ENCODE measurements around the gene SMIM35. TPM values are rescaled to one million over a fixed set of nuclear protein-coding genes. Genes with fewer than 3 reads are reported as not detected.
"Not testable (repeated sequence)": the region's sequence is repeated elsewhere in the genome, so short reads cannot be mapped to it uniquely, and the experiment has no call there.

Gene SMIM35
- total and polyA plus RNA-seq, 2 donors: 0.05 to 0.09 TPM

DNA sequence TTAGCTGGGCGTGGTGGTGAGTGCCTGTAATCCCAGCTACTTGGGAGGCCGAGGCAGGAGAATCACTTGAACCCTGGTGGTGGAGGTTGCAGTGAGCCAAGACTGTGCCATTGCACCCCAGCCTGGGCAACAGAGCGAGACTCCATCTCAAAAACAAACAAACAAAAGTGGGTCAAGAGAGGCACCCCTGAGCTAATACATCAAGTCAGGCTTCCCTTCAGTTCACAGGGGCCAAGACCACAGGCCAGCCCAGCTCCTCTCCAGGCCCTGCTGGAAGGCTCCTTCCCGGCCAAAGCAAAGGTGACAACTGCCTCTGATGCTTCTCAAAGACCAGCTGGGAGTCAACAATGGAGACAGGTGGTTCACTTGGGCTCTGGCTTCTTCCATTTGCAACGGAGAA lies 24.6 kb downstream of the SMIM35 start:
- 96% methylated on average over 5 of the region's 5 CpGs for WGBS
- not testable (repeated sequence) for H3K4me3 ChIP-seq (ENCODE audit: low read length in 2 of 2); H3K27me3 ChIP-seq (ENCODE audit: control insufficient read depth in 2 of 2, insufficient read depth in 1 of 2, low read length in 1 of 2); H3K36me3 ChIP-seq (ENCODE audit: control insufficient read depth in 2 of 2, insufficient read depth in 2 of 2, low read length in 1 of 2); DNase-seq (ENCODE audit: low read depth in 6 of 9, low spot score in 9 of 9); H3K27ac ChIP-seq (ENCODE audit: low read depth in 1 of 2, low read length in 1 of 2); H3K4me1 ChIP-seq (ENCODE audit: control insufficient read depth in 2 of 2, insufficient read depth in 2 of 2, low read length in 2 of 2); H3K9me3 ChIP-seq (ENCODE audit: control insufficient read depth in 2 of 2, insufficient read depth in 1 of 2, low read length in 1 of 2)

DNA sequence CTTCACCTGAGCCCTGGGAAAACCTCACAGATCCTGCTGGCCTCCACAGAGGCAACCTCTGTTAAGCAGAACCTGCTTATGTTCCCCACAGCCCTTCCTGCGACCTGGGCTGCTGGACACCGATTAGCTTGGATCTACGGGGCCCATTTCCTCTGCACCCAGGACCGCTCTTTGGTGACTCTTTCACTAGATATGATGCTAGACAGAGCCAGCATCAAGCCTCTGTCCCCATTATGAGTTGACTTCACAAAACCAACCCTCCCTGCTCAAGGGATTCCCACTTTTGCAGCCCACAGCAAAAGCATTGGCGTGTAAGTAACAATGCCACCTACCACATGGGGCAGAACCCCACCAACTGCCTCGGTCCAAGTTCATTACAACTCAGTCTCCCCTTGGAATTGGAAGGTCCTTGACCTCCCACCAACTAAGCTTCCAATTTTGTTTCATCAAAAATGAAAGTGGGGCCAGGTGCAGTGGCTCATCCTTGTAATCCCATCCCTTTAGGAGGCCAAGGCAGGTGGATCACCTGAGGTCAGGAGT lies 25.1 kb downstream of the SMIM35 start:
- DNase-seq (ENCODE audit: low read depth in 6 of 9, low spot score in 9 of 9): no peak
- peaks cover 0 to 3% of the 10 kb centered on the region in 2 donors for H3K4me1 ChIP-seq (ENCODE audit: control insufficient read depth in 2 of 2, insufficient read depth in 2 of 2, low read length in 2 of 2)
- 94% methylated on average over 6 of the region's 6 CpGs for WGBS

DNA sequence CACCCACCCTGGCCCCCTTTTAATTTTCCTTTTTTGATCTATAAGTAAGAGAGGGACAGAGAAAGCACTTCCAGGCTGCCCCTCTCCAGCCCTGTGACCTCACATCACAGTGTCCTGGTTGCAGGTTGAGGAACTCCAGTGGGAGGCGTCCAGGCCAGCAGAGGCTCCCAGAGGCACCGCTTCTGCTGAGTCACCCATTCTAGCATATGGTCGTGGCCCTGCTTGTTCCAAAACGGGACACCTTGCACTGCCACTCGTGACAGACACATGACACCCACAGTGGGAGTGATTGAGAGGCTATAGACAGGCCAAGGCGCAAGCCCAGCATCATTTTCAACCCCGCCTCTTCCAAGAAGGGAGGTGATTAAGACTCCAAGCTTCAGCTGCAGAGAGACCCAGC lies 25.9 kb downstream of the SMIM35 start:
- DNase-seq (ENCODE audit: low read depth in 6 of 9, low spot score in 9 of 9): no peak
- H3K4me3 ChIP-seq (ENCODE audit: low read length in 2 of 2): no peak overlapping the region
- peaks cover 0 to 2% of the 10 kb centered on the region in 2 donors for H3K27me3 ChIP-seq (ENCODE audit: control insufficient read depth in 2 of 2, insufficient read depth in 1 of 2, low read length in 1 of 2)
- 75% methylated on average over 7 of the region's 7 CpGs for WGBS
- H3K36me3 ChIP-seq (ENCODE audit: control insufficient read depth in 2 of 2, insufficient read depth in 2 of 2, low read length in 1 of 2): no peaks in the 10 kb centered on the region
- peaks cover 0 to 3% of the 10 kb centered on the region in 2 donors for H3K4me1 ChIP-seq (ENCODE audit: control insufficient read depth in 2 of 2, insufficient read depth in 2 of 2, low read length in 2 of 2)
- H3K9me3 ChIP-seq (ENCODE audit: control insufficient read depth in 2 of 2, insufficient read depth in 1 of 2, low read length in 1 of 2): no peaks in the 10 kb centered on the region
- no peak overlapping the region for H3K27ac ChIP-seq (ENCODE audit: low read depth in 1 of 2, low read length in 1 of 2)

More for the DNA sequence above, 25.1 kb downstream of the SMIM35 start:
- H3K27ac ChIP-seq (ENCODE audit: low read depth in 1 of 2, low read length in 1 of 2): no peak overlapping the region
- no peaks in the 10 kb centered on the region for H3K36me3 ChIP-seq (ENCODE audit: control insufficient read depth in 2 of 2, insufficient read depth in 2 of 2, low read length in 1 of 2)
- H3K9me3 ChIP-seq (ENCODE audit: control insufficient read depth in 2 of 2, insufficient read depth in 1 of 2, low read length in 1 of 2): no peaks in the 10 kb centered on the region
- H3K27me3 ChIP-seq (ENCODE audit: control insufficient read depth in 2 of 2, insufficient read depth in 1 of 2, low read length in 1 of 2): peaks cover 0 to 2% of the 10 kb centered on the region in 2 donors
- no peak overlapping the region for H3K4me3 ChIP-seq (ENCODE audit: low read length in 2 of 2)

DNA sequence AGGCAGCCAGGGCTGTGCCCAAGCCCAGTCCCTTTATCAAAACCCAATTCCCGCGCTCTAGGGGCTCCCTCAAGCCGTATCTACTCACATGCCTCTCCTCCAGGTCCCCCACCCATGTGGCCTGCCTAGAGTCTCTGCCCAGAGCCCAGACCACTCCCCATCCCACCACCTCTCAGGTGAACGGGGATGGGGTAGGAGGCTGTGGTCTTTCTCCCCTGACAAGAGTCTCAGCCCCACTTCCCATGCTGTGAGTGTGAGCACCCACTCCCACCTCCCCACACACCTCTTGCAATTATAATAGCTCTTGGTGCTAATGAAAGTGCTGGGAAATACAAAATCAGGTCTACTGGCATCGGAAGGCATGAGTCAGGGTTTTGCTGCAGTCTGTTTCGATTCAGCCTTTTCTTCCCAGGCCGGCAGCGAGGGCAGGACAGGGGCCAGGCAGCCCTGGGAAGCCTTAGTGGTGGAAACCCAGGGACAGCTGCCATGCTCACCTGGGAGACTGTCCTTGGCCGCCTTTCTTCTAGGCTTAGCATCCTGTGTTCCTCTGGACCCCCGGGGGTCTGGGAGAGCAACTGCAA lies 26.6 kb downstream of the SMIM35 start:
- DNase-seq (ENCODE audit: low read depth in 6 of 9, low spot score in 9 of 9): no peak
- peaks cover 0 to 2% of the 10 kb centered on the region in 2 donors for H3K27me3 ChIP-seq (ENCODE audit: control insufficient read depth in 2 of 2, insufficient read depth in 1 of 2, low read length in 1 of 2)
- H3K4me3 ChIP-seq (ENCODE audit: low read length in 2 of 2): no peak overlapping the region
- H3K36me3 ChIP-seq (ENCODE audit: control insufficient read depth in 2 of 2, insufficient read depth in 2 of 2, low read length in 1 of 2): no peaks in the 10 kb centered on the region
- peaks cover 0 to 3% of the 10 kb centered on the region in 2 donors for H3K4me1 ChIP-seq (ENCODE audit: control insufficient read depth in 2 of 2, insufficient read depth in 2 of 2, low read length in 2 of 2)
- H3K27ac ChIP-seq (ENCODE audit: low read depth in 1 of 2, low read length in 1 of 2): no peak overlapping the region
- no peaks in the 10 kb centered on the region for H3K9me3 ChIP-seq (ENCODE audit: control insufficient read depth in 2 of 2, insufficient read depth in 1 of 2, low read length in 1 of 2)
- 97% methylated on average over 10 of the region's 10 CpGs for WGBS

DNA sequence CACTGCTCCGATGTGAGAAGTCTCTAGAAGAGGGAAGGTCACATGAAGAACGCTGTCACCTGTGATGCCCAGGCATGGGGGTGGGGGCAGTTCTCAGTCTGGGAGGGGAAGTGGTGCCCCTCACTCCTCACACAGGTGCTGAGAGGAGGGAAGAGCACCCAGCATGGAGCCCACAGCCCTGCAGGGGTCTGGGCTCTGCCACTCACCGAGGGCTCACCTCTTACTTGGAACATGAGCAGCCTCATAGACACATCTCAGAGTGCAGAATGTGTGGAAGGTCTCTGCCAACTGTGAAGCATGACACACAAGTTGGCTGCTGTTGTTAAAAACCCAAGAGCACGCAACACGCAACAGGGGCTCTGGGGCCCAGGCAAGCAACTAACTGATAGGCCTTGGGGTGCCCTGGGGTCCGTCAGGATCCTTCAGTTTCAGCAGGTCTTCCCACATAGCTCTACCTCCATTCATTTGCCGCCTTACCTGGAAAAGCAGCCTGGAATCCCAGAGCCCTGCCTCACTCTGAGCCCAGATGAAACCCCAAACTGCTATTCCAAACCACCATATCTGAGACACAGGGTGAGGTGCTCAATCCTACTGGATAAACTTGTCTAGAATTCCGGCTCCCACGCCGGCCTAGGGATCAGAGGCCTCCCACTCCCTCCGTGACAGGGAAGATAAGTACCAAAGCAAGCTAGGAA lies 27.4 kb downstream of the SMIM35 start:
- 91% methylated on average over 11 of the region's 11 CpGs for WGBS
- peaks cover 0 to 2% of the 10 kb centered on the region in 2 donors for H3K27me3 ChIP-seq (ENCODE audit: control insufficient read depth in 2 of 2, insufficient read depth in 1 of 2, low read length in 1 of 2)
- DNase-seq (ENCODE audit: low read depth in 6 of 9, low spot score in 9 of 9): no peak
- H3K36me3 ChIP-seq (ENCODE audit: control insufficient read depth in 2 of 2, insufficient read depth in 2 of 2, low read length in 1 of 2): no peaks in the 10 kb centered on the region
- no peak overlapping the region for H3K27ac ChIP-seq (ENCODE audit: low read depth in 1 of 2, low read length in 1 of 2)
- no peaks in the 10 kb centered on the region for H3K9me3 ChIP-seq (ENCODE audit: control insufficient read depth in 2 of 2, insufficient read depth in 1 of 2, low read length in 1 of 2)
- H3K4me1 ChIP-seq (ENCODE audit: control insufficient read depth in 2 of 2, insufficient read depth in 2 of 2, low read length in 2 of 2): peaks cover 0 to 3% of the 10 kb centered on the region in 2 donors
- no peak overlapping the region for H3K4me3 ChIP-seq (ENCODE audit: low read length in 2 of 2)

DNA sequence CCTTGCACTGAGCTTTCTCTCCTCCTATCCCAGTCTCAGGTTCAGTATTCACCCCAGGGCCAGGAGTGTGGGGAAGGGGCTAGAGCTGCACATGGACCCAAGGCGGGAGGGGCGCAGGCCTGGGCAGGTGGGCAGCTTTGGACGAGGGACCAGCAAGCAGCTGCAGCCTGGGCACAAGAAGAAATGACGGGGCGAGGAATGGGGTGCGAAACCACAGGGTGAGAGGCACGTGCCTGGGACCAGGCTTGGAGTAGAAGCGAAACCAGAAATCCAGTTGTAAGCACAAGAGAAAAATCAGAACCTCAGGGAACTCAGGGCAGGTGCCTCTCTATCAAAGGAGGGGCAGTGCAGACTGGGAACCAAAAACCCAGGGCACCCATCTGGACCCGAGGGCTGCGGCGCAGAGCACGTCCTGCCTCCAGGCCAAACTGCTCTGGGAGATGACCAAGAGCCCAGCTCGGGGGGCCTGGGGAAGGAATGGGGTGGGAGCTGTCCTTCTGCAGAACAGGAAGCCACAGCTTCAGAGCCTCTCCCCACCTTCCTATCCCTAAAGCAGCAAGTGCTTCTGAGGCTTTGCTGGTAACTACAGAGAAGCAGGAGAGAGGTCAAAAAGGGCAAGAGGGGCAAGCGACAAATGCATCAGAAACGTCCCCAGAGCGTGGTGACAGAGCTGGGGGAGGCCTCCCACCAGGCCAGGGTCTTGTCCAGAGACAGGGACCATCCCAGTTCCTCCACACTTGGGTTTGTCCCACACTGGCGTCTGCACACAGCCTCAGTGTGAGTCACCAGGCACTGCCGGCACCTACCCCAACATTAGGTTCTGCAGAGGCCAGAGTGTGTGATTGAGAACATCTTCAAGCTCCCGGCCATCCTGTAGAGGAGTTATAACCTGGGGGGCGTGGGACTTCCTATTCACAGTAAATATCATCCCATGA lies 28.2 kb downstream of the SMIM35 start:
- Histone ChIP-seq H3K4me3 (ENCODE audit: low read length in 2 of 2) (no peak overlapping the region), H3K9me3 (ENCODE audit: control insufficient read depth in 2 of 2, insufficient read depth in 1 of 2, low read length in 1 of 2) (no peaks in the 10 kb centered on the region), H3K27ac (ENCODE audit: low read depth in 1 of 2, low read length in 1 of 2) (no peak overlapping the region), H3K27me3 (ENCODE audit: control insufficient read depth in 2 of 2, insufficient read depth in 1 of 2, low read length in 1 of 2) (peaks cover 0 to 2% of the 10 kb centered on the region in 2 donors), H3K4me1 (ENCODE audit: control insufficient read depth in 2 of 2, insufficient read depth in 2 of 2, low read length in 2 of 2) (peaks cover 0 to 4% of the 10 kb centered on the region in 2 donors), H3K36me3 (ENCODE audit: control insufficient read depth in 2 of 2, insufficient read depth in 2 of 2, low read length in 1 of 2) (no peaks in the 10 kb centered on the region)
- DNase-seq (ENCODE audit: low read depth in 6 of 9, low spot score in 9 of 9): no peak
- 83% methylated on average over 20 of the region's 20 CpGs for WGBS

DNA sequence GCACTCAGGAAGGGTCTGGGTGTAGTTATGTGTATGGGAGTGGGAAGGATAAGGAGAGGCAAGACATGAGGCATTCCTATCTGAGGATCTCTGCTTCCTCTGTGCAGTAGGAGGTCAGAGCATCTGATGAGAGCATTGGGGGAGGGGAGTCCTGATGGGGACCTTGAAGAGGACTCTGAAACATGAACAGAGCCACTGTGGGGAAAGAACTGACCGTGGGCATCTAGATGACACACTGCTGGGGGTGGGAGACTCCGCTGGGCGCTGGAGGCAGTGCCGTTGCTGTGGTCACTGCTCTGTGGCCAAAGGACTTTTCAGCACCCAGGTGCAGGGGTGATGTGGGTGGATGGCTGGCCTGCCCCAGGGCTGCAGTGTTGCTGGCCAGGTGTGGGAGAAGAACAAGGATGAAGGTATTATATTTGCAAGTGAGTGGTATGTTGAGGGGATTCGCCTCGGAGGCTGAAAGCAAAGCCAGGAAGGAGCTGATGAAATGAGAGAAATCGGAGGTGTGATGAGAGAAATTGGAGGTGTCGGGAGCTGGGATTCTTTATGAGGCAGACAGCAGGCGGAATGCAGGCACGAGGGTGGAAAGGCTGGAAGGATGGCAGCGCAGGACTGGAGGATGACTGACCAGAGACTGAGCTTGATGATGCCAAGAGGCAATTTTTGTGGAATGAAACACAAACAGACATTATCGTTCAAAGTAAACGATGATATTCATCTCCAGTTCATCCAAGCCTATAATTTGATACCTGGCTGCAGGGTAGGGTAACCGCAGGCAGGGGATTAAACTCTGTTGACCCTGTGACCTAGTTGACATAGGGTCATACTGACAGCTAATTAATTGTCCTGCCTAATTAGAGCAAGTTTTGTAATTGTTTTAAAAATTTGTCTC lies 29.3 kb downstream of the SMIM35 start:
- Histone ChIP-seq H3K9me3 (ENCODE audit: control insufficient read depth in 2 of 2, insufficient read depth in 1 of 2, low read length in 1 of 2) (no peaks in the 10 kb centered on the region), H3K4me3 (ENCODE audit: low read length in 2 of 2) (no peak overlapping the region), H3K27me3 (ENCODE audit: control insufficient read depth in 2 of 2, insufficient read depth in 1 of 2, low read length in 1 of 2) (peaks cover 0 to 2% of the 10 kb centered on the region in 2 donors), H3K4me1 (ENCODE audit: control insufficient read depth in 2 of 2, insufficient read depth in 2 of 2, low read length in 2 of 2) (peaks cover 5 to 14% of the 10 kb centered on the region in 2 donors), H3K27ac (ENCODE audit: low read depth in 1 of 2, low read length in 1 of 2) (no peak overlapping the region), H3K36me3 (ENCODE audit: control insufficient read depth in 2 of 2, insufficient read depth in 2 of 2, low read length in 1 of 2) (no peaks in the 10 kb centered on the region)
- DNase-seq (ENCODE audit: low read depth in 6 of 9, low spot score in 9 of 9): no peak
- WGBS: 97% methylated on average over 14 of the region's 14 CpGs

DNA sequence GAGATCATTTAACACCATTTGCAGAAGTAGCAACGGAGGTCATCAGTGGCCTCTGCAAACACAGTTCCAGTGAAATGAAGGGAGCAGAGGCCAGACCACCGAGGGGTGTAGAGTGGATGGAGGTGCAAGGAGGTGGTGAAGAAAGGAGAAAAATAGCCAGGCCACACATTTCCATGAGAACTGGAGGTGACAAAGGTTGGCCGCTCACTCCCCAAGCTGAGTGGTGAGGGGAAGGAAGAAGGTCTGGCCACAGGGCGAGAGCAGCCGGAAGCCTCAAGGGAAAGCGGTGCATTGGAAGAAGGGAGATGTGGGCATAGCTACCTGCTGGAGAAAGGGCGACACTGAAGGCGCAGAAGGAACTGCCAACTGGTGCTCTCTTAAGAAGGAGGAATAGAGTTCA lies 30.0 kb downstream of the SMIM35 start:
- H3K27ac ChIP-seq (ENCODE audit: low read depth in 1 of 2, low read length in 1 of 2): no peak overlapping the region
- no peaks in the 10 kb centered on the region for H3K9me3 ChIP-seq (ENCODE audit: control insufficient read depth in 2 of 2, insufficient read depth in 1 of 2, low read length in 1 of 2)
- 45% methylated on average over 8 of the region's 8 CpGs for WGBS
- DNase-seq (ENCODE audit: low read depth in 6 of 9, low spot score in 9 of 9): no peak
- H3K36me3 ChIP-seq (ENCODE audit: control insufficient read depth in 2 of 2, insufficient read depth in 2 of 2, low read length in 1 of 2): no peaks in the 10 kb centered on the region
- no peak overlapping the region for H3K4me3 ChIP-seq (ENCODE audit: low read length in 2 of 2)
- peaks cover 0 to 2% of the 10 kb centered on the region in 2 donors for H3K27me3 ChIP-seq (ENCODE audit: control insufficient read depth in 2 of 2, insufficient read depth in 1 of 2, low read length in 1 of 2)
- H3K4me1 ChIP-seq (ENCODE audit: control insufficient read depth in 2 of 2, insufficient read depth in 2 of 2, low read length in 2 of 2): peaks cover 12 to 21% of the 10 kb centered on the region in 2 donors
